GM12872 (cell line): ENCODE results near the gene MATCAP1.

Experiments used
- TF ChIP-seq, protein P1 (sequence below): IDR thresholded peaks from 3 replicates; pipeline ENCODE4 v1.5.1; 2011; ENCODE audit warnings: low read depth, mild to moderate bottlenecking, low read length, moderate library complexity; ENCODE audit not compliant: insufficient read depth

The MATCAP1 gene

DNA sequence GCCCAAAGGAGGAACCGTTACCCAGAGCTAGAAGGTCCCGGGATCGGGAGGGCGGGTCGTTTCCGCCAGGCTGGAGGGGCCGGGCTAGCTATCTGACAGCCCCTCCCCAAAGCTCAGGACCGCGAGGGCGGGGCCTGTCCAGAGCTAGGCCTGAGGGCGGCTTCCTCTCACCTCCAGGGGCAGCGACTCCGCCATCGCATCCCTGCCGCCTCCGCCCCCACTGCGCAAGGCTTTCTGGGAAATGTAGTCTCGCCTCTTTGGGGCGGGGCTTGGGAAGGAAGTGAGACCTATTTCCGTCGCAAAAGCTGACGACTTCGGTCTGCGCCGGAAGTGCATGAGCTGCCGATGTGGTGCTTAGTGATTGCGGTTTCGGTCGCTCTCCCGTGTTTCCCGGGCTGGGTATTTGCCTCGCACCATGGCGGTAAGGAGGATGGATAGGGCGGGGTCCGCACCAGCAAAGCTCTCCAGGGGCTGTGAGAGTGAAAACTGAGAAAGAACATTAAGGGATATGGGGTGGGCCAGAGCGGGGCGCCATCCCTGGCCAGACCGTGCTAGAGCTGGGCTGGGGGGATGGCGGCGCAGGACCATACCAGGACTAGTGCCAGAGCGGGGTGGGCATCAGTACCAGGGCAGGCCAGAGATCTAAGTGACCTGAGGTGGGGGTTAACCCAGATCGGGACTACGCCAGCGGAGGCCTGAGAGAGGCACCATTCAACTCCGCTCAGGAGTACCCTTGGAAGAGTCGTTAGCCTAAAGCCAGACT lies 43.2 kb upstream of the MATCAP1 start, which contains the start of gene TMEM208:
Gene TMEM208 (plus strand): TSS at position 327 of the 763 bp plus-strand sequence. CDS start 89 bp downstream, at position 416.
- TF ChIP-seq, protein P1, sequence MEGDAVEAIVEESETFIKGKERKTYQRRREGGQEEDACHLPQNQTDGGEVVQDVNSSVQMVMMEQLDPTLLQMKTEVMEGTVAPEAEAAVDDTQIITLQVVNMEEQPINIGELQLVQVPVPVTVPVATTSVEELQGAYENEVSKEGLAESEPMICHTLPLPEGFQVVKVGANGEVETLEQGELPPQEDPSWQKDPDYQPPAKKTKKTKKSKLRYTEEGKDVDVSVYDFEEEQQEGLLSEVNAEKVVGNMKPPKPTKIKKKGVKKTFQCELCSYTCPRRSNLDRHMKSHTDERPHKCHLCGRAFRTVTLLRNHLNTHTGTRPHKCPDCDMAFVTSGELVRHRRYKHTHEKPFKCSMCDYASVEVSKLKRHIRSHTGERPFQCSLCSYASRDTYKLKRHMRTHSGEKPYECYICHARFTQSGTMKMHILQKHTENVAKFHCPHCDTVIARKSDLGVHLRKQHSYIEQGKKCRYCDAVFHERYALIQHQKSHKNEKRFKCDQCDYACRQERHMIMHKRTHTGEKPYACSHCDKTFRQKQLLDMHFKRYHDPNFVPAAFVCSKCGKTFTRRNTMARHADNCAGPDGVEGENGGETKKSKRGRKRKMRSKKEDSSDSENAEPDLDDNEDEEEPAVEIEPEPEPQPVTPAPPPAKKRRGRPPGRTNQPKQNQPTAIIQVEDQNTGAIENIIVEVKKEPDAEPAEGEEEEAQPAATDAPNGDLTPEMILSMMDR, result 0 out of 3 replicates have a peak, but pooled peaks have one; percentile 24

DNA sequence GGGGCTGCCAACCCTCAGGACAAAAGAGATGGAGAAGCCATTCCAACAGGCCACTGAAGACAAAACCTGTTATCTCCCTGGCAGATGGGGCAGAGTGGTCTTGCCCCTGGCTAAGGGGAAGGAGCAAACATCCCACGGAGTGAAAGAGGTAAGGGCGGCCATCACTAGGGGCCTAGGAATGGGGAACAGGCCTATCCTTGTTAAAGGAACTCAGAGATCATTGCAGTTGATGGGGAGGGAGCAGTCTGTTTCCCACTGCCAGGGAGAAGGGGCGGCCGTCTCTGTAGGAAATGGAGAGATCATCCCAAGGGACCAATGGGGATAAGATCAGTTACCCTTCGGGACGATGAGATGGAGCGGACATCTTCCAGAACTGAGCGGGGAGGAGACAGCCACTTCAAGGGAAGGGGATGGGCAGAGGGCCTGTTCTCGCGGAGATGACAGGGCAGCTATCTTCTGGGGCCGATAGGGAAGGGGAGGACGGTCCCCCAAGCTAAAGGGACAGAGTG lies 42.6 kb upstream of the MATCAP1 start:
- TF ChIP-seq, protein P1, result no peak

DNA sequence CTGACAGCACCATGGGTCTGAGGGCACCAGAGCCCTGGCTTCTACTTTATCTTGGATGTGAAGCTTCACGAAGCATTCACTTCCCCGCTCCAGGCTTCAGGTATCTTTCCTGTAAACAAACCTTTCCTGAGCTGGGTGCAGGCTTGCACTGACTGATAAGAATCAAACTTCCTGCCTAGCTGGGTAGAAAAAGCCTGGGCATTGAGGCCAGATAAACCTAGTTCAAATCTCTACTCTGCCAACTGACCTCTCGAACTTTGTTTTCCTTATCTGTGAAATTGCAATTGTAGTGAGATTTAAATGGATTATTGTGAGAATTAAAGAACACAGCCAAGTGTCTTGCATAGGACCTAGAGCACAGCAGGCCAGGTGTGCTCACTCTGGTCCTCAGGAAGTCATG lies 40.2 kb upstream of the MATCAP1 start:
- TF ChIP-seq, protein P1, result no peak

DNA sequence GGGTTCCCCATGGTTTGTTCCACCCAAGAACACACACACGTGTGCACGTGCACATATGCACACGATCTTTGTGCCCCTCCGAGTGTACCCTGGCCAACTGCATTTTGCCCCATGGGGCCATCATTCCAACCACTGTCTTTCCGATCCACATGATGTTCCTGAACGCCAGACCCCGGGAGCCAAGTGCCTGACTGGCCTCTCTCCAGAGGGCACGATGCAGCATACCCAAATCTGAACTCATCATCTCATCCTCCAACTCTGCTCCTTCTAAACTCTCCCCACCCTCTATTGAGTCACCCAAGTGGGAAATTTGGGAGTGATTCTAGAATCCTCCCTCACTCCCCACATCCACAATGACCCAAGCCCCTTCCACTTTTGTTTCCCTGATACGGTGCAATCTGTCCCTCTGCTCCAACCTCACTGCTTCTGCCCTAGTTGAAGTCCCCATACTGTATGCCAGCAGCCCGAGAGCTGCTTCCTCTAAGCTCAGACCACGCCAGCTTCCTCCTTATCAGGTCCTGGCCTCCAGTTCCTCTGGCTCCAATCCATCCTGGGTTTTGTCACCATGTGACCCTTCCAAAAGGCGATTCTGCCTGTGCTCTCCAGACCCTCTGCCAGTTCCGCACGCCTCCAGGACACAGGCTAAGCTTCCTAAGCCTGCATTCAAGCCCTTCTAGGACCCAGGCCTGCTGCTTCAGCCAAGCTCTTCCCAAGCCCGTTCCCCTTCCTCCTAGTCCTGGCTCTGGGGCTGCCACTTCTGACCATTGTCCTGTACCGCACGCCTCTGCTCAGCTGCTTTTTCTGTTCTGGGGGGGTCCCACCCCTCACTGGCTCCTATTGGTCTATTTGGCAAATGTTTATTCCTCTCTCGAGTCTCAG lies 33.1 kb upstream of the MATCAP1 start:
- TF ChIP-seq, protein P1, result no peak

DNA sequence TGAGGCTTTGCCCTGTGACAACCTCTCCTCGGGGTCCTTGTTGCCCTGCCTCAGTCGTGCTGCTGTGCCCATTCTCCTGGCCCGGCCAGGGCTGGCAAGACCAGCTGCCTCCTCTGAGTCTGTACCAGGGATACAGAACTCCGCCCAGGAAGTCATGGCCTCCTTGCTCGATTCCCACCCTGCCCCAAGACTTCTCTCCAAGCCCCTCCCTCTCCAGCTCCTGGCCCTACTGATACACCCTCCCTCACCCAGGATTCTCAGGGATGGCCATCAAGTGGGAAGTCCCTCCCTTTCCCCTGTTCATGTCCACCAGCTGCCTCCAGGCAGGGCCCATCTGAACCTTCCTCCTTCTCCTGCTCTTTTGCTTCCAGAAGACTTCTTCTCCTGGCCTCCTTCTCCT lies 31.9 kb upstream of the MATCAP1 start:
- TF ChIP-seq, protein P1, result no peak

DNA sequence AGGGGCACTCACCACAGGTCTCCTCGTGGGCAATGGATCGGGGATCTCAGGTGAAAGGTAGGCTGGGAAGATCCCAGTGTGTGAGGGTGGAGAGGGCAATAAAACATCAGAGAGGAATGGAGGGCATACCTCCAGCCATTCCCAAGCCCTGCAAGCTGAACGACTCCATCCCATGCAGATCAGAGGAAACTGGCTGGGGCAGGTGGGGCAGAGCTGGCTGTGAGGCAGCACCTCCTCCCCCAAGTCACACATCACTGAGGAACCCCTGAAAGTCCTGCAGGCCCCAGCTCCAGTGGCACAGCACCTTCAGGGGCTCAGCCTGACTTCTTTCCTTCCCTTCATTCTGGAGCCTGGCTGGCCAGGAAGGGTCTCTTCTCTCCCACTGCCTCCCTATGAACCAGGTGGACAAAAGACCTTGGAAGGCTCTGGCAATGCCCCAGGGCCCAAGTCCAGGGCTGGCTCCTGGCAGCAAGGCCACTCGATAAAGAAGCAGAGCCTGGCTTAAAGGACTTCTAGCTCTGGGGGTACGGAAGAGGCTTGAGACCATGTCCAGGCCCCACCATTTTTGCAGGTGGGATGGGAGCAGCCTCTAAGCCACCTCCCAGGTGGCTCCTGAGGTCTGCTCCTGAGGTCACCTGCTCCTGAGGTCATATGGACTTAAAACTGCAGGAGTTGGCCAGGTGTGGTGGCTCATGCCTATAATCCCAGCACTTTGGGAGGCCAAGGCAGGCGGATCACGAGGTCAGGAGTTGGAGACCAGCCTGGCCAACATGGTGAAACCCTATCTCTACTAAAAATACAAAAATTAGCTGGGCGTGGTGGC lies 29.6 kb upstream of the MATCAP1 start:
- TF ChIP-seq, protein P1, result no peak
